Stimulated activated CD8-positive, alpha-beta memory T cell treated with anti-CD3 and anti-CD28 coated beads, Interleukin-15, amount 100 ng/mL, for 1 hour (primary cell): ENCODE measurements around the gene ZNRF4.
"Not testable (repeated sequence)": the region's sequence is repeated elsewhere in the genome, so short reads cannot be mapped to it uniquely, and the experiment has no call there.

ENCODE experiments used
- DNase-seq: peaks from one replicate; pipeline ENCODE4 v3.0.0-alpha.2; 2020; ENCODE audit warnings: low read depth

ZNRF4 gene

DNA sequence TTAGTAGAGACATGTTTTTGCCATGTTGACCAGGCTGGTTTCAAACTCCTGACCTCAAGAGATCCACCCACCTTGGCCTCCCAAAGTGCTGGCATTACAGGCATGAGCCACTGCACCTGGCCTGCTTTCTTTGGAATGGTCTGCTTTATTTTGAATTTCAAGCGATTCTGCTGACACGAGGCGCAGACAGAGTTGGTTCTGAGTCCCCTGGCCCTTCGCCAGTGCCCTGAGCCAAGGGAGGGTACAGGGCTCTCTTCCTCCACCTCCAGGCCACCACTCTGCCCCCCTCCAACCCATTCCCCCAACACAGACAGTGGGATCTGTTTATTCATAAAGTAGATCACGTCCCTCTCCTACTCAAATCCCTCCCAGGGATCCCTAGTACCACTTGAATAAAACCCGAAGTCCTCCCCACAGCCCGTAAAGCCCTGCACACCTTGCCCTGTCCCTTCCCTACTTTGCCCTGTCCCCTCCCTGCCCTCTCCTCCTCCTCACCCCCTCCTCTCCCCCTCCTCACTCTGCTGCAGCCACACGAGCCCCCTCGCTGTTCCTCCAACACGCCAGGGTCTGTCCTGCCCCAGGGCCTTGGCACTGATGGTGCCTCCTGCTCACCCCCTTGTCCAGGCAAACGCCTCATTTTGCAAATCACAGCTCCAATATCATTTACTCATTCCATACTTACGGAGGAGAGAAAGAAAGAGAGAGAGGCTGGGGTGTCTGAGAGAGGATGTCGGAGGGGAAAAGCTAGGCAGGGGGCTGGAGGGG lies 22.4 kb downstream of the ZNRF4 start:
- no peak for DNase-seq

DNA sequence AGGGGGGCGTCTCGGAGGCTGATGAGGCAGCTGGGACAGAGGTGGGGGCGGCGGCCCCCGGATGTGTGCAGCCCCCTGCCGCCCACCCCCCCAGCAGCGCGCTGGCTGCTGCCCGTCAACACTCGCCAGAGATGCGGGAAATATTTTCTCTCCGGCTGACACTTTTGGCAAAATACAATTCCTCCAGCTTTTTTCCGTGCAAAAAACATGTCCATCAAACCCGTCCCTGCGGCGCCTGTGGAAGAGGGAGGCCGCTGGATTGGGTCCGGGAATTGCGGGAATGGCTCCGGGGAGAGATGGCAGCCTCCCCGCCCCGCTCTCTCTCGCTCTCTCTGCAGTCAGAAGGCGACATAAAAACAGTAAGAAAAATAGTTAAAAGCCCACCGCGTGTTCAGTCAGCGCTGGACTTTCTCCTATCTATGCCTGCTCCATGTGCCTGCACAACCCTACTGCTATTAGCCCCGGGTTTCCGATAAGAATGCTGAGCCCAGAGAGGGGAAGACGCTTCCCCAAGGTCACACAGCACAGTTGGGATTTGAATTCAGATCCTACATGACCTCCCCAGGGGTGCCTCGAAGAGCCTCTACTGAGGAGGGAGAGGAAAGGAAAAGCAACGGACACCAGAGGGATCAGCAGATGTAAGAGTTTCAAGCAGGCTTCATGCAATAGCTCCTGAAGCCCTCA lies 23.2 kb downstream of the ZNRF4 start:
- no peak for DNase-seq

DNA sequence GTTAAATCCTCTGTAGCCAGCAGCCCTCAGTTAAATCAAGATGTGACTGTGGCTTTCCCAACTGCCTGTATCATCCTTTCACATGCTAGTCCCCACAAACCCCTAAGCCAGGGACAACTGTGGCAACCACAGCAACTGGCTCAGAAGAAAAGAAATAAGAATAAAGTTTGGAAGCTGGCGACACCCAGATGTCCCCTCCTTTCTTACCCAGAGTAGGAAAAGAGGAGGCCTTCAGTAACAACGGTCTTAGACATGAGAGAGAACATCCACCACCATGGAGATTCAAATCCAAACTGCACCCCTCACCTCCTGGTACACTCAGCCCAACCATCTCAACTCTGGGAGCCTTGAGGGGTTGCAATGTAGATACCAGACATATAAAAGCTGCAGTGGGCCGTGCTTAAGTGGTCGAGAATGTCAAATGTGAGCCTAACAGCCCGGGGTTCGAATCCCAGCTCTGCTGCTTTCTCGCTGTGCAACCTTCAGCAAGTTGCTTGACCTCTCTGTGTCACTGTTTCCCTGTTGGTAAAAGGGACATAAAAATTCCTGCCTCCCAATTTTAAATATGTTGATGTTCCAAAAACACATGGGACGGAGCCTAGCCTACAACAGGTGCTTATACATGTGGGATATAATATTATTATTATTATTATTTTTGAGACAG lies 23.8 kb downstream of the ZNRF4 start:
- no peak for DNase-seq

DNA sequence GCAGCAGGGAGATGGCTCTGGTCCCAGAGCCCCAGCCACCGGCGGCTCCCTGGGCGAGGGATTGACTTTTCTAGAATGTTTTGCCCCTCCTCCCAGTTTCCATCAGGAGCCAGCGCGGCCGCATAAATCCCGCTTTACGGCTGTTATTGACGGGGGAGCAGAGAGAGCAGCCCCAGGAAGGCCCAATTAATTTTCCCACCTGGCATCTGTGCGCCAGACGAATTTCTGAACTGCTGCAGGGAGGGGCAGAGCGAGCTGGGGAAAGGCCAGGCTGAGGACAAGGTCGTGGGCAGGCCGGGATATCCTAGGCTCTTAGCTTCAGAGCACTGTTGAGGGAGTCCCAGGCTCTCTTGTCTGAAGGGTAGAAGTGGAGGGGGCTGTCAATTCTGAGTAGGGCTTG lies 24.7 kb downstream of the ZNRF4 start:
- DNase-seq, result no peak

DNA sequence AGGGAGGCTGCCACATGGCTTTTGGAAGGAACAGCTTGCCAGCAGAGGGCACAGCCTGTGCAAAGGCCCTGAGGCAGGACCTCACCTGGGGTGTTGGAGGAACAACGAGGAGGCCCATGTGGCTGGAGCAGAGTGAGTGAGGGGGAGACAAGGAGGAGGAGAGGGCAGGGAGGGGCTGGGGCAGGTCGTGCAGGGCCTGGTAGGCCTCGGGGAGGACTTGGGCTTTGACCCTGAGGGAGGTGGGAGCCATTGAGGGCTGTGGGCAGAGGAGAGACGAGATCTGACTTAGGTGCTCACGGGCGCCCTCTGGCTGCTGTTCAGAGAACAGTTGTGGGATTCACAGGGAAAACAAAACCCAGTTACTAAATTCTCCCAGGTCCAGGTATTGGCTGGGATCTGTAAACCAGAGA lies 25.2 kb downstream of the ZNRF4 start:
- peak; percentile 1 for DNase-seq

DNA sequence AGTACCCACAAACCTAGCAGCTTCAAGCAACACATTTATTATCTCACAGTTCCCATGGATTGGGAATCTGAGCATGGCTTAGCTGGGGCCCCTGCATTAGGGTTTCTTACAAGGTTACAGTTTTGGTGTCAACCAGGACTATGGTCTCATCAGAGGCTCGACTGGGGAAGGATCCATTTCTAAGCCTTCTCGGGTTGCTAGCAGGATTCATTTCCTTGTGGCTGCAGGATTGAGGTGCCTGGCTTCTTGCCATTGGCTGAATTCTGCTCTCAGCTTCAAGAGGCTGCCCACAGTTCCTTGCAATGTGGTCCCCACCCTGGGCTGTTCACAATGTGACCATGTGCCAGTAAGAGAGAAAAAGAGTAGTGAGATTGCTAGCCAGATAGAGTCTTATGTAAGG lies 26.7 kb downstream of the ZNRF4 start:
- DNase-seq, result no peak

DNA sequence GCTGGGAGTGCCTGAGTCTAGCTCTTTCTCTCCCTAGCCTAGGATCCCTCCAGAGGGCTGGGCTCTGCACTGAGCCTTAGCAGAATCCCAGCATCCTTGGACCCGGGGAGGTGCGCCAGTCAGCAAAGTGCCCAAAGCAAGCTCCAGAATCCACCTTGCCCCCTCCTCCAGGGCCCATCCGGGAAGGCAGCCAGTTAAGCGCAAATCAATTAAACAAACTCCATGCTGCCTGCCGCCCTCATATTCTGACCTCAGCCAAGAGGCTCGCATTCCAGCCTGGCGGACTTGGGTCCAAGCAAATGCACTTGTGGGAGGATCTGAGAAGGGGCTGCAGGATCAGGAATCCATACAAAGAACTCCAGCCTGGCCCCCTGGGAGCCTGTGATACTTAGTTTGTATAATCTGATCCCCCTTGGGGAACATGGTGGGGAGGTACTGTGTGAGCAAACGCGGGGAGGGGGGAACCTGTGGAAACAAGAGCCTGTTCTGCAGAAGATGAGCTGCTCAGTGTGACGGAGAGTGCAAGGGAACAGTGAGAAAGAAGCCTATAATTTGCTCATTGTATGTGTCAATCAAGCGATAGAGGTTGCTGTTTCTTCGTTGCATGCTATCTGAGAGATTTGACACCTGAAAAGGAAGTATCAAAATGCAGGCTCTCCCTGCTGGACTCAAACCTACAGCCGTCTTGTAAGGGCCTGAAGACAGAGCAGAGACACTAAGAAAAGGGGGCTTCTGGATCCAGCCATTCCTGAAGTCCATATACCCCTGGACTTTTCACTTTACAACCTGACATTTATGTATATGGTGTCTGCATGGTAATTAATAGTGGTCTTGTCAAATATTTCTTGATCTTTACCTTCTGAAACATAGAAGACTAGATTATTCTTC lies 29.4 kb downstream of the ZNRF4 start:
- DNase-seq, result no peak

DNA sequence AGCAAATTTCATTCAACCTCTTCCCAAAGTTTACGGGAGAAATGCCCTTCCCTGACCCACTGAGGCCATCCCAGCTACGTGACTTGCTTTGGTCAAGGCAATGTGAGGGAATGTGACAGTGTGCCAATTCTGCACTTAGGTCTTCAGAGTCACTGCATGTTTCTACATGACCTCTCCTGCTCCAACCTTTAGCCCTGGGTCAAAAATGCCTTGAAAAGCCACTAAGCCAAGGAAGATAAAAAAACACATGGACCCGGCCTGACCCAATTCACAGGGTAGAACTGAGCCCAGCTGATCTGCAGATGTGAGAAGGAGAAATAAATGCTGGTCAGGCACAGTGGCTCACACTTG lies 30.0 kb downstream of the ZNRF4 start:
- DNase-seq, result no peak

DNA sequence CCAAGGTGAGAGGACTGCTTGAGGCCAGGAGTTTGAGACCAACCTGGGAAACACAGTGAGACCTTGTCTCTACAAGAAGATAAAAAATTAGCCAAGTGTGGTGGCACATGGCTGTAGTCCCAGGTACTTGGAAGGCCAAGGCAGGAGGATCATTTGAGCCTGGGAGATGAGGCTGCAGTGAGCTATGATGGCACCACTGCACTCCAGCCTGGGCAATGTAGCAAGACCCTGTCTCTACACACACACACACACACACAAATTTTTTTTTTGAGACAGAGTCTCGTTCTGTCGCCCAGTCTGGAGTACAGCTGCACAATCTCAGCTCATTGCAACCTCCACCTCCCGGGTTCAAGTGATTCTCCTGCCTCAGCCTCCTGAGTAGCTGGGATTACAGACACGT lies 30.4 kb downstream of the ZNRF4 start:
- not testable (repeated sequence) for DNase-seq

DNA sequence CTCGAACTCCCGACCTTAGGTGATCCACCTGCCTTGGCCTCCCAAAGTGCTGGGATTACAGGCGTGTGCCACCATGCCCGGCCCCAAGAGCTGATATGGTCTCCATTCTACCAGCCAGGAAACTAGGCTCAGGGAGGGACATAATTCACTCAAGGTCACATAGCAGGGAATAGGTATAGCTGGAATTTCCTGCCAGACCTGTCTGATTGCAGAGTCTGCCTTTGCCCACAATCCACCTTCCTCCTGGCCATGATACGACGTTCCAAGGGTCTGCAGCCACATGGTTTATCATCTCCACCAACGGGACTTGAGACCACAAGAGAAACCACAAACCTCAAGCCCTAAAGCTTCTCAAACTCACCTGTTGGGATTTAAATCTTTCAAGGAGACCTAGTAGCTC lies 32.0 kb downstream of the ZNRF4 start:
- no peak for DNase-seq

DNA sequence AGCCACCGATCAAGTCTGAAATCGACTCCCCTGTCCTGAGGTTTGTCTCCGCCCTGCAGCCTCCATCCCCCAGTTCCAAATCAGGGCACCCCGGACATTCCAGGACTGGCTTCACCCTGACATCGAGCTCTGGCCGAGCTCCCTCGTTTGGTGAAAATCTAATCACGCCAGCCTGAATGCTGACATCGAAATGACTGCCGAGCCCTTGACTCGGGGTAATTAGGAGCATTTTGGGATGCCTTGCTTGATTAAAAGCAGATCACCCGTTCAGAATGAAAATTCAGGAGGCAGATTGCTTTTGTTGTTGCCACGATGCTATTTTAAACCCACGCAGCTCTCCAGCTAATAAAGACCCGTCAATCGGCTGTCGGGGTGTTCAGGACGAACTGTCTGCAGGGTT lies 34.3 kb downstream of the ZNRF4 start:
- DNase-seq, result no peak

DNA sequence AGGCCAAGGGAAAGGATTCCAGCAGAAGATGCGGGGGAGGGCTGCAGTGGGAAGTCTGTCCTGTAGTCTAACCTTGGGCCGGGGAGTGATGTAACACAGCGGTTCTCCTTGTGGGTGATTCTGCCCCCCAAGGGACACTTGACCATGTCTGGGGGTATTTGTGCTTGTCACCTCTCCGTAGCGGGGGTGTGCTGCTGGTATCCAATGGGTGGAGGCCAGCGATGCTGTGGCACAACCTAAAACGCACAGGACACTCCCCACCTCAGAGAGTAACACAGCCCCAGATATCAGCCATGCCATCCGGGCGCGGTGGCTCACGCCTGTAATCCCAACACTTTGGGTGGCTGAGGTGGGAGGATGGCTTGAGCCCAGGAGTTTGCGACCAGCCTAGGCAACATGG lies 36.3 kb downstream of the ZNRF4 start:
- DNase-seq, result no peak

DNA sequence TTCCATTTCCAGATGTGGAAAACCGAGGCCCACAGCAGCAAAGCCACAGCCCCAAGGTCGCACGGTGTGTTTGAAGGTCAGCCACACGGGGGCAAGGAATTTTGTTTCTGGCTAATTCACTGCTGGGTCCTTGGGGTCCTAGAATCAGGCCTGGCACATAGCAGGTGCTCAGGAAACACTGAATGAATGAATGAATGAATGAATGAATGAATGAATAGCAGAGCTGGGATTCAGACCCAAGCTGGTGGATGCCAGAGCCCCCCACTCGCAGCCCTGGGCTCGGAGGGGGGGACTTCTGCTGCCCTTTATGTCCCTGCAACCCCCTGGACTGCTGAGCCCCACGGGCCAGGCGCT lies 37.0 kb downstream of the ZNRF4 start:
- no peak for DNase-seq

DNA sequence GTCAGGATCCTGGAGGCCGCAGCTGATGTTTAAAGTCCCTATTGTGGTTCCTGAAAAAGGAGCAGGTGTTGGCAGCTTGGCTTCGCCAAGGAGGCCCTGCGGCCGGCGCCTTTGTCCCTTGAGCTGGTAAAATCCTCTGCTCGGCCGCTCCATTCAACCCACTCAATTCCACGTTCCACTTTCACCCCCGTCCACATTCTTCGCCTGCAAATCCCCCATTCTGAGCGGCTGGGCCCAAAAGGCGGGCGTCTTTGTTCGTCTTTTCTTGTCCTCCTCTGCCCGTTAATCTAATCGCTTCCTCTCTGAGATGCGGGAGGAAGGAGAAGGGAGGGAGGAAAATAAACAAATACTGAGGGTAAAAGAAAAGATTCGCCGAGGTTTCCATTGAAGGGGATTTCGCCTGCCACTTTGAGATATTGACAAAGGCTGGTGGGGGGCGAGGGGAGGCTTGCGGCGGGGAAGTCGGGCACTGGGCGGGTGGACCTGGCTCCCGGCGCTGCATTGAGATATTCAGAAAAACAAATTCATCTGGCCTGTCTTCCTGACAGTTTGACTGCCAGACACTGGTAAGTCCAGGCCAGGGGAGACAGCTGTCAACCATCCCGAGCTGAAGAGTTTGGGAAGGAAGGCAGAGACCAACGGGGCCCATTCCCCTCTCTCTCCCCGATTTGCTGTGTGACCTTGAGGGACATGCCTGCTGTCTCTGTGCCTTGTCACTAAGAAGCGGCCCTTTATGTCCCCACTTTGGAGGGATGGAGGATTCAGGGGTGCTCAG lies 37.6 kb downstream of the ZNRF4 start:
- DNase-seq, result no peak

DNA sequence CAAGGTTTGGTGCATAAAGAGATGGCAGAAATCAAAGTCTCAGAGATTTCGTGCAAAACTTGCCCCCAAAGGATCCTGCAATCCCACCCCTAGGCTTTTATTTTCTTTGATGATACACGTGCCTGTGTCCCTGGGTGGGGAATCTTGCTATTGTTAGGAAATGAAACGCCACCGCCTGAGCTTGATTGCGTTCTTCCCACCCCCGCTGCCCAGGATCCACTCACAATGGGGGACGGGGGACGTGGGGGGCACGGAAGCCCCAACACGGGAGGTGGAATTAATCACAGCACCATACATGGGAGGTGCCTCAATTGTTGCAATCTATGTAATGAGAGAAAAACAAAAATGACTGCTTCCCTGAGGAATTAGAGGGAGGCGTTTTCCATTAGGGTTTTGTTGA lies 39.6 kb downstream of the ZNRF4 start:
- no peak for DNase-seq

DNA sequence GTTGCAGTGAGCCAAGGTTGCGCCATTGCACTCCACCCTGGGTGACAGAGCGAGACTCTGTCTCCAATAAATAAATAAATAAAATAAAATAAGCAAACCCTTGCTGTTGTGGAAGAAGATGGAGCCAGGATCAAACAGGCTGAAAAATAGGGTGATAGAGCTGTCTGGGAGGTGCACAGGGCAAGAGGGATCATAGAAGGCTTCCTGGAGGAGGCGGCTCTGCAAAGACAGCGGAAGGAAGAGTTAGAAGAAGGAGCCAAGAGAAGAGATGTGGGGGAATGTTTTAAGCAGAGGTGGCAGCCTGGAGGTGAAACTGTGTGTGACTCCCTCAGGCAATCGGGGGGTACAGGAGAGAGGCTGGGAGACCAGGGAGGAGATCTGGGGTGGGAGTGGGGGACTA lies 40.6 kb downstream of the ZNRF4 start:
- DNase-seq, result no peak

DNA sequence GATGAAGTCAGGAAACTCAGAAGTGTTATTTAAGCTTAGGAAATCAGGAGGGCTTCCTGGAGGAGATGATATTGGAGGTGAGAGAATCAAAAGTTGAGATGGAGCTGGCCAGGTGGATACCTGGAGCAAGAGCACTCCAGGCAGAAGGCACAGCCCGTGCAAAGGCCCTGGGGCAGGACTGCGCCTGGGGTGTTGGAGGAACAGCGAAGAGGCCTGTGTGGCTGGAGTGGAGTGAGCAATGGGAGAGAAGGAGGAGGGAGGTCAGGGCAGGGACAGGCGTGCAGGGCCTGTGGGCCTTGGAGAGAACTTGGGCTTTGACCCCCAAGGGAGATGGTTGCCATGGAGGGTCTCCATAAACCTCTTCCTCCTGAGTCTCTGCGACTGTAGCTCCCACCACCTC lies 42.1 kb downstream of the ZNRF4 start:
- no peak for DNase-seq

DNA sequence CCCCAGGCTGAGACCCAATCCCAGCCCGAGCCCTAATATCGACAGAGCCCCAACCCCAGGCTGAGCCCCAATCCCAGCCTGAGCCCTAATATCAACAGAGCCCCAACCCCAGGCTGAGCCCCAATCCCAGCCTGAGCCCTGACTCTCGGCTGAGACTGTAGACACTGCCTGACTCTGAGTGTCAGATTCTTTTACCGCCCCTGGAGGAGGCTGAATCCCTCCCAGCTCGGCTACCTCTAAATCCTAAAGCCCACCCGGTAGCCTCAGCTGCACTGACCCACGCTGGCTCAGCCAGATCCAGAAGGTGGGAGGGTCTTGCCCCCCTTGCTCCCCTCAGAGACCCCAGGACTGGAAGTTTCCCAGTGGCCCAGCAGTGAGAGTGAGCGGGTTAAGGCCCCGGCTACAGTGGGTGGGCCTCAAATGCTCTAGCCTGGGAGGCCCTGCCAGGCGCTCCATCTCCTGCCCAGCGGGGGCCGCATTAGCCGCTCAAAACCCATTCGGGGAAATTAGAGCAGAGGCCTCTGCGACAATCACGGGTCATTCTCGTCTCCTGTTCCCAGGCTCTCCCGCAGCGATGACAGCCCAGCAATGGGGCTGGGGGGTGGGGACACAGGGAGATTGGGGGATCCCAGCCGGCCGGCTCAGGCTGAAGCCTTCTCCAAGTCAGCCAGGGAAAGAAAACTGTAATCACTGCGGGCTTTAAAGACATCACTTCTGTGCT lies 43.8 kb downstream of the ZNRF4 start:
- DNase-seq, result no peak

DNA sequence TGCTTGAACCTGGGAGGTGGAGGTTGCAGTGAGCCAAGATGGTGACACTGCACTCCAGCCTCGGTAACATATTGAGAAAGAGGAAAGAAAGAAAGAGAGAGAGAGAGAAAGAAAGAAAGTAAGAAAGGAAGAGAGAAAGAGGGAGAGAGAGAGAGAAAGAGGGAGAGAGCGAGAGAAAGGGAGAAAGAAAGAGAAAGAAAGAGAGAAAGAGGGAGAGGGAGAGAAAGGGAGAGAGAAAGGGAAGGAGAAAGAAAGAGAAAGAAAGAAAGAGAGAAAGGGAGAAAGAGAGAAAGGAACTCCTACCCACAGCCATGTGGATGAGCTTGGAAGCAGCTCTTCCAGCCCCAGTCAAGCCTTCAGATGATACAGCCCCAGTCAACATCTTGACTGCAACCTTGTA lies 46.7 kb downstream of the ZNRF4 start:
- no peak for DNase-seq

DNA sequence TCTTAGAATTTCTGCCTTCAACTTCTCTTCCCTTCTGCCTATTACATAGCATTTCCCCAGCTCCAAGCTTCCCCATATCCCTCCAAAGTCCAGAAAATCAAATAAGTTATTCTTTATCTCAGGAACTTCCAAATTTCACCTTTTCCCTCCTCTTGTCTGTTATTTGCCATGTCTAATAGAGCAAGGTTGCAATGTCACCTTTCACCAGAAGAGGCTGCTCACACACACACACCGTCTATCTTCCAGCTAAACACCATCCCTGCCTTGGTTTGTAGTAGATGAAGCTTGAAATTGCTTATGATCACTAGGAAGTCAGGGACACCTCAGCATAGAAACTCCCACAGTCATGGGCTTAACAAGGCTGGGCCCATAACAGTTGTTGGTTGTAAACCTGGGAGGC lies 48.4 kb downstream of the ZNRF4 start:
- no peak for DNase-seq

DNA sequence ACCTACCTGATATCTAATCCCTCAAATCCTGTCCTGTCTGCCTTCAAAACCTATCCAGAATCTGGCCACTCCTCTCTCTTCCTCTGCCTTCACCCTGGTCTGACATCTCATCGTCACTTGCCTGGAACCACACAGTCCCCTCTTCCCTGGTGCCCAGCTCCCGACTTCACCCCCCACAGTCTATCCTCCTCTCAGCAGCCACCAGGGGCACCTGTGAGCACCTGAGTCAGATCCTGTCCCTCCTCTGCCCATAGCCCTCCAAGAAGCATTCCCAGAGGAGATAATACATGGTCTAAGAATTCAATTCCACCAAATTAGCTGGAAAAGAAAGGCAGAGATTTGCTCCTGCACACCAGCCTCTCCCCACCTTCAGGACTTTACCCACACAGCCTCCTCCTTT lies 48.9 kb downstream of the ZNRF4 start:
- no peak for DNase-seq
